Heart left ventricle (tissue), 16 donors: Measurements from ENCODE around the gene PHTF1. TPM values are rescaled to one million over a fixed set of nuclear protein-coding genes. Genes with fewer than 3 reads are reported as not detected.
A peak's percentile ranks its signal among the peaks of the same experiment; 100 is the strongest.

Experiments used
- ATAC-seq, 4 donors: fragments of 200-7000 bp; cut with Tn5 transposase; one replicate each; pipeline ENCODE4 v1.9.1; 2020 to 2022; ENCODE audit warnings: moderate library complexity in 4 of 4, mild to moderate bottlenecking in 3 of 4, moderate number of reproducible peaks in 1 of 4
- DNase-seq, 5 donors: peaks; one replicate each; pipeline ENCODE4 v3.0.0-alpha.2; 2020
- H3K27ac ChIP-seq, 12 donors: fragments of 200-600 bp; sonication (generic) in 4 of 12; one replicate each; pipeline versions ENCODE4 v1.5.0 to v1.8.0; 2016 to 2022; ENCODE audit warnings: mild to moderate bottlenecking in 2 of 12
- H3K27me3 ChIP-seq, 9 donors: fragments of 200-600 bp; sonication (generic) in 2 of 9; one replicate each; pipeline versions ENCODE4 v1.5.1 to v1.8.0; 2016 to 2022; ENCODE audit warnings: mild to moderate bottlenecking in 3 of 9
- H3K36me3 ChIP-seq, 9 donors: fragments of 200-600 bp; sonication (generic) in 2 of 9; one replicate each; pipeline versions ENCODE4 v1.5.0 to v1.8.0; 2018 to 2022; ENCODE audit warnings: mild to moderate bottlenecking in 2 of 9
- H3K4me1 ChIP-seq, 12 donors: fragments of 200-600 bp; sonication (generic) in 4 of 12; one replicate each; pipeline versions ENCODE4 v1.5.0 to v1.8.0; 2016 to 2022; ENCODE audit warnings: mild to moderate bottlenecking in 3 of 12
- H3K4me3 ChIP-seq, 12 donors: fragments of 200-600 bp; sonication (generic) in 4 of 12; one replicate each; pipeline versions ENCODE4 v1.5.0 to v1.8.0; 2017 to 2022; ENCODE audit warnings: mild to moderate bottlenecking in 9 of 12, moderate library complexity in 4 of 12
- H3K9me3 ChIP-seq, 12 donors: fragments of 200-600 bp; sonication (generic) in 4 of 12; one replicate each; pipeline versions ENCODE4 v1.5.0 to v1.8.0; 2016 to 2022; ENCODE audit warnings: mild to moderate bottlenecking in 1 of 12
- POLR2A ChIP-seq, 2 donors: fragments of 450-650 bp; IDR thresholded peaks; one replicate each; pipeline ENCODE4 v1.6.1; 2017; ENCODE audit warnings: antibody characterized with exemption in 2 of 2, mild to moderate bottlenecking in 2 of 2, moderate library complexity in 2 of 2
- WGBS, 4 donors: extraction: QIAGEN DNeasy Blood & Tissue Kit in 2 of 4; methylation state at CpG; one replicate each; pipeline versions ENCODE4 v1.1.5 to v1.1.7; 2013 to 2018; 5-methylcytosine and 5-hydroxymethylcytosine counted together
- intact Hi-C, 10 donors: fragments of 100-400 bp; cut with DNase I; formaldehyde crosslinking; loops; one replicate each; pipeline versions ENCODE4 v1.11.1 to v1.14.2; 2022
- polyA plus RNA-seq, 2 donors: library from polyadenylated mRNA; stranded (reverse); fragments of 200-250 nt; gene quantifications; one replicate each; pipeline ENCODE4 v1.2.3, GENCODE V29; 2013
- total RNA-seq, 9 donors: library from RNA; depleted of rRNA in 2 of 9; stranded (reverse); fragments of >200 nt in 2 of 9; fragmentation: NEBNext Ultra II Directional in 3 of 9; extraction: Animal tissue kit (Norgen Biotek cat#: 25700) in 3 of 9; gene quantifications; one replicate each; pipeline versions ENCODE4 v1.1.0 to v1.2.4, GENCODE V29; 2016 to 2023
- TF ChIP-seq, protein P1 (sequence below), 12 donors: fragments of 200-600 bp; sonication (generic) in 4 of 12; IDR thresholded peaks; one replicate each; pipeline versions ENCODE4 v1.5.0 to v1.8.0; 2018 to 2022; ENCODE audit warnings: antibody characterized with exemption in 12 of 12, mild to moderate bottlenecking in 5 of 12
- donor health status: ischemic (EF 13 %, LVEDD 7.1; RV severe dilation, severe dysfunction).
- donor health status: healthy with polysubstance abuse.
- donor health status: DM: no; HTN: yes; CAD: no.
- donor health status: DM: no; HTN: no; CAD: no.
- donor health status: ischemic (EF 25% LVEDD 6.9; RV normal size, moderate dysfunction).
- donor health status: ischemic (EF 25% LVEDD 5.7; RV mildly dilated, moderate dysfunction).
- donor health status: healthy.
- donor health status: DM: yes; HTN: yes; CAD: no.
- donor health status: ischemic (EF 35%, LVEDD 5.7; RV mildly dilated, moderate dysfunction).
- donor health status: nonischemic (EF 11% LVEDD 7.7; RV severe dilation, severe dysfunction).
- donor health status: DM: yes; HTN: yes; CAD: no.
- donor health status: PGD.
- donor health status: ischemic (EF 29% LVEDD 5.4; RV normal size, mild dysfunction).
- donor health status: nonischemic (EF 23%, LVEDD 6.1; RV moderate dilation, normal function).

PHTF1 gene
- total and polyA plus RNA-seq, 11 donors = 3.2 to 19.7 (median 11.9) TPM

- H3K9me3 ChIP-seq = no peaks in the 10 kb centered on the region
- TF ChIP-seq, protein P1, sequence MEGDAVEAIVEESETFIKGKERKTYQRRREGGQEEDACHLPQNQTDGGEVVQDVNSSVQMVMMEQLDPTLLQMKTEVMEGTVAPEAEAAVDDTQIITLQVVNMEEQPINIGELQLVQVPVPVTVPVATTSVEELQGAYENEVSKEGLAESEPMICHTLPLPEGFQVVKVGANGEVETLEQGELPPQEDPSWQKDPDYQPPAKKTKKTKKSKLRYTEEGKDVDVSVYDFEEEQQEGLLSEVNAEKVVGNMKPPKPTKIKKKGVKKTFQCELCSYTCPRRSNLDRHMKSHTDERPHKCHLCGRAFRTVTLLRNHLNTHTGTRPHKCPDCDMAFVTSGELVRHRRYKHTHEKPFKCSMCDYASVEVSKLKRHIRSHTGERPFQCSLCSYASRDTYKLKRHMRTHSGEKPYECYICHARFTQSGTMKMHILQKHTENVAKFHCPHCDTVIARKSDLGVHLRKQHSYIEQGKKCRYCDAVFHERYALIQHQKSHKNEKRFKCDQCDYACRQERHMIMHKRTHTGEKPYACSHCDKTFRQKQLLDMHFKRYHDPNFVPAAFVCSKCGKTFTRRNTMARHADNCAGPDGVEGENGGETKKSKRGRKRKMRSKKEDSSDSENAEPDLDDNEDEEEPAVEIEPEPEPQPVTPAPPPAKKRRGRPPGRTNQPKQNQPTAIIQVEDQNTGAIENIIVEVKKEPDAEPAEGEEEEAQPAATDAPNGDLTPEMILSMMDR (IDR thresholded peaks at IDR 0.05) = no peak
- TF ChIP-seq POLR2A (IDR thresholded peaks at IDR 0.05) = no peak
- H3K27ac ChIP-seq = no peak overlapping the region
- H3K4me1 ChIP-seq = peaks cover 0 to 18% (median 12%) of the 10 kb centered on the region in 12 donors
- no peaks in the 10 kb centered on the region for H3K27me3 ChIP-seq
- peaks cover 0 to 61% (median 47%) of the 10 kb centered on the region in 9 donors for H3K36me3 ChIP-seq
- H3K4me3 ChIP-seq = no peak overlapping the region
- ATAC-seq (no peak), DNase-seq (no peak)
- intact Hi-C loops = no loop called here
These were observed 10.3 kb upstream of the PHTF1 start for GRCh38 chr1:113769601-113769970.

GRCh38 chr1:113768916-113769600, 9.8 kb upstream of the PHTF1 start:
- Histone ChIP-seq H3K36me3 (peaks cover 0 to 61% (median 50%) of the 10 kb centered on the region in 9 donors), H3K27ac (peak overlapping the region in 1 of 12 donors; percentile 43), H3K4me1 (peaks cover 0 to 18% (median 12%) of the 10 kb centered on the region in 12 donors), H3K4me3 (no peak overlapping the region), H3K9me3 (no peaks in the 10 kb centered on the region), H3K27me3 (no peaks in the 10 kb centered on the region)
- ATAC-seq (no peak), DNase-seq (no peak)
- intact Hi-C loops = no loop called here
- WGBS, 4 donors = 37 to 94% (median 86%) methylated on average over 1 of the region's 1 CpG
- TF ChIP-seq POLR2A (IDR thresholded peaks at IDR 0.05) = no peak
- TF ChIP-seq, protein P1 (IDR thresholded peaks at IDR 0.05) = no peak

DNA sequence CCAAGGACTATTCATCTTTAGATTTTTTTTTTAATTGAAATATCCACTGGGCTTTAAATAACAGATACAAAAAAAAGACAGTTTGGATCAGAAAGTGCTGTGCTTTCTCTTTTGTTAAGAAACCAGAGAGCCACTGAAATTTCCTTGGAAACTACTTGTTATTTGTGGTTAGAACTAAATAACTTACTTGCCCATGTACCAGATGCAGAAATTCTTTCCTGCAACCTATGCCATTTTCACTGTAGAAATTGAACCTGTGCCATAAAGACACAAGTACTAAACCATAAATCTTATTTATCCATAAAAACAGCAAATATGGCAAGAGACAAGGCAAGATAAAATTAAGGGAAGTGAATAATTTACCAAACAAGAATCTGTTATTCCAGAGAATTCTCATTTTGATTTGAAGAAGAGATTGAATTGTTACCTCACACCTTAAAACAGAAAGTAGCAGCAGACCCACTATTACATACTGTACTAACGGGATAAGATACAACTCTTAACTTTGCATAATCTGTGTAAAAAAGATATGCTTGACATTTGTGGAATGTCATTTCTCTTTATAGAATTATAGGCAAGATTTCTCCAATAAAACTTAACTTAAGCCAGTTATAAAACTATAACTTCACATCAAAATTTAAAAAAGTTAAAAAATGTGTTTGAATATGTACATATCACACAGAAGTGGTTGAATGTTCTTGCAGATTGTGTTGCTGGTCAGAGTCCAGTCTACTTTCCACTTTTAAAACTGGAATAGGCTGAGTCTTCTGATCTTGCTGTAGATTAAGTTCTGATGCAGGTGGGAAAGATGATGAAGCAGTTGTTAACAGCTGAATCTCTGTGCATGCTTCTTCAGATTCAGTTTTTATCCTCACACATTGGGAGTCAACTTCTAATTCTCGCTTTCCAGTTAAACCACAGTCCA, 6.3 kb upstream of the PHTF1 start:
- Histone ChIP-seq H3K4me3 (no peak overlapping the region), H3K9me3 (no peaks in the 10 kb centered on the region), H3K4me1 (peaks cover 0 to 19% (median 12%) of the 10 kb centered on the region in 12 donors), H3K27me3 (no peaks in the 10 kb centered on the region), H3K27ac (peak overlapping the region in 1 of 12 donors; percentile 4), H3K36me3 (peaks cover 0 to 61% (median 42%) of the 10 kb centered on the region in 9 donors)
- WGBS, 4 donors = 89 to 96% (median 95%) methylated on average over 2 of the region's 2 CpGs
- no peak for DNase-seq
- intact Hi-C loops = no loop called here
- no peak for TF ChIP-seq POLR2A (IDR thresholded peaks at IDR 0.05)
- TF ChIP-seq, protein P1 (IDR thresholded peaks at IDR 0.05) = no peak
- no peak for ATAC-seq

- 93 to 98% (median 95%) methylated on average over 2 of the region's 2 CpGs for WGBS, 4 donors
- H3K9me3 ChIP-seq = no peaks in the 10 kb centered on the region
- DNase-seq (no peak), ATAC-seq (no peak)
- H3K4me1 ChIP-seq = peaks cover 0 to 8% (median 1%) of the 10 kb centered on the region in 12 donors
- TF ChIP-seq, protein P1 (IDR thresholded peaks at IDR 0.05) = no peak
- no peak for TF ChIP-seq POLR2A (IDR thresholded peaks at IDR 0.05)
- no peak overlapping the region for H3K4me3 ChIP-seq
- intact Hi-C loops = loop anchor here in 1 of 10 donors (5.0 kb wide), 1 partner anchor 39 kb away; no protein-coding TSS in a partner anchor
- H3K27me3 ChIP-seq = no peaks in the 10 kb centered on the region
- no peak overlapping the region for H3K27ac ChIP-seq
- H3K36me3 ChIP-seq = peaks cover 0 to 61% (median 42%) of the 10 kb centered on the region in 9 donors
These were observed 4.4 kb upstream of the PHTF1 start for GRCh38 chr1:113763661-113764060.
